Measurements from ENCODE around the gene TMEM212.

DNA sequence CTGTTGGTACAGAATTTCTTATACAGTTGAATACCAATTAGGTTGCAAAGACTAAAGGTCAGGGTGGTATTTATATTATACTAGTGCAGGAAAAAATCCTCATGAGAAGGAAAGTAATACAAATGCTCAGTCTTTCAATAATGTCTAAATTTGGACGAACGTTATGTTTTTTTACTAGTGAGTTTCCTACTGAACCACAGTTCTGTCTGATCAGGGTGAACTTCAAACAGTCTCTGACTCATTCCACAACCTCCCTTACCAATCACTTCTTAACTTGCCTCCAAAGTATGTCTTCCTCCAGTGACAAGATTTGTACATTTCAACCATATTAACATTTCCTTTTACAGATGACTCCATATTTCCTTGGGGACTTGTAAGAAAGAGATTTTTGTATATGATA lies 3.4 kb downstream of the TMEM212 start:
- TF ChIP-seq, protein P1, sequence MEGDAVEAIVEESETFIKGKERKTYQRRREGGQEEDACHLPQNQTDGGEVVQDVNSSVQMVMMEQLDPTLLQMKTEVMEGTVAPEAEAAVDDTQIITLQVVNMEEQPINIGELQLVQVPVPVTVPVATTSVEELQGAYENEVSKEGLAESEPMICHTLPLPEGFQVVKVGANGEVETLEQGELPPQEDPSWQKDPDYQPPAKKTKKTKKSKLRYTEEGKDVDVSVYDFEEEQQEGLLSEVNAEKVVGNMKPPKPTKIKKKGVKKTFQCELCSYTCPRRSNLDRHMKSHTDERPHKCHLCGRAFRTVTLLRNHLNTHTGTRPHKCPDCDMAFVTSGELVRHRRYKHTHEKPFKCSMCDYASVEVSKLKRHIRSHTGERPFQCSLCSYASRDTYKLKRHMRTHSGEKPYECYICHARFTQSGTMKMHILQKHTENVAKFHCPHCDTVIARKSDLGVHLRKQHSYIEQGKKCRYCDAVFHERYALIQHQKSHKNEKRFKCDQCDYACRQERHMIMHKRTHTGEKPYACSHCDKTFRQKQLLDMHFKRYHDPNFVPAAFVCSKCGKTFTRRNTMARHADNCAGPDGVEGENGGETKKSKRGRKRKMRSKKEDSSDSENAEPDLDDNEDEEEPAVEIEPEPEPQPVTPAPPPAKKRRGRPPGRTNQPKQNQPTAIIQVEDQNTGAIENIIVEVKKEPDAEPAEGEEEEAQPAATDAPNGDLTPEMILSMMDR (IDR thresholded peaks at IDR 0.05), result no peak
- no peak for TF ChIP-seq POLR2A (IDR thresholded peaks at IDR 0.05)

All from adrenal gland (tissue), 5 donors.